Stimulated activated CD4-positive, alpha-beta T cell treated with anti-CD3 and anti-CD28 coated beads, Interleukin-4, amount 100 ng/mL, for 1 hour (primary cell): Measurements from ENCODE around the gene SORBS2.

Experiments used
- DNase-seq: peaks from one replicate; pipeline ENCODE4 v3.0.0-alpha.2; 2020

Gene SORBS2

GRCh38 chr4:185626798-185627197, 185.2 kb downstream of the SORBS2 start:
- no peak for DNase-seq

- DNase-seq: no peak
These were observed 186.5 kb downstream of the SORBS2 start for GRCh38 chr4:185625503-185625902.

- no peak for DNase-seq
These were observed 187.8 kb downstream of the SORBS2 start for GRCh38 chr4:185624259-185624589.

- no peak for DNase-seq
These were observed 188.3 kb downstream of the SORBS2 start for GRCh38 chr4:185623444-185624258.

GRCh38 chr4:185608185-185608584, 203.8 kb downstream of the SORBS2 start:
- DNase-seq: no peak

- no peak for DNase-seq
These were observed 209.6 kb downstream of the SORBS2 start for GRCh38 chr4:185602397-185602796.

GRCh38 chr4:185600801-185601434, 211.1 kb downstream of the SORBS2 start:
- DNase-seq: no peak

GRCh38 chr4:185599553-185600243, 212.3 kb downstream of the SORBS2 start:
- DNase-seq: no peak

GRCh38 chr4:185598846-185599552, 213.0 kb downstream of the SORBS2 start:
- no peak for DNase-seq

GRCh38 chr4:185597532-185598188, 214.3 kb downstream of the SORBS2 start:
- DNase-seq: peak; percentile 67

GRCh38 chr4:185592845-185593488, 219.0 kb downstream of the SORBS2 start:
- DNase-seq: no peak

GRCh38 chr4:185592438-185592837, 219.6 kb downstream of the SORBS2 start:
- DNase-seq: no peak

GRCh38 chr4:185591679-185592141, 220.3 kb downstream of the SORBS2 start:
- DNase-seq: no peak

- no peak for DNase-seq
These were observed 221.0 kb downstream of the SORBS2 start for GRCh38 chr4:185590982-185591381.

- DNase-seq: no peak
These were observed 222.7 kb downstream of the SORBS2 start for GRCh38 chr4:185589067-185589836.

GRCh38 chr4:185587427-185588161, 224.4 kb downstream of the SORBS2 start:
- DNase-seq: peak; percentile 73

- DNase-seq: no peak
These were observed 225.0 kb downstream of the SORBS2 start for GRCh38 chr4:185587030-185587426.

GRCh38 chr4:185585211-185585610, 226.8 kb downstream of the SORBS2 start:
- no peak for DNase-seq

GRCh38 chr4:185583813-185584212, 228.2 kb downstream of the SORBS2 start:
- no peak for DNase-seq

GRCh38 chr4:185582651-185583400, 229.2 kb downstream of the SORBS2 start:
- DNase-seq: no peak
